CD14-positive monocyte (primary cell): Measurements from ENCODE around the gene CLDND2. TPM values are rescaled to one million over a fixed set of nuclear protein-coding genes. Genes with fewer than 3 reads are reported as not detected.
A peak's percentile ranks its signal among the peaks of the same experiment; 100 is the strongest.

ENCODE experiments used
- DNase-seq, 3 donors: peaks; one replicate each; pipeline ENCODE4 v3.0.0-alpha.2; 2011 to 2022
- H2AFZ ChIP-seq: 2 replicates; pipeline ENCODE4 v1.6.0; 2012; ENCODE audit warnings: mild to moderate bottlenecking, low read depth, low read length, inconsistent platforms; ENCODE audit not compliant: insufficient read depth, poor library complexity, severe bottlenecking
- H3K27ac ChIP-seq, 2 donors: 1 replicate in 1 of 2; 2 replicates in 1 of 2; pipeline ENCODE4 v1.5.1; 2012 to 2013; ENCODE audit warnings: low read length in 2 of 2, control low read depth in 1 of 2, inconsistent platforms in 1 of 2, low read depth in 1 of 2, mild to moderate bottlenecking in 1 of 2
- H3K27me3 ChIP-seq, 2 donors: one replicate each; pipeline versions ENCODE4 v1.6.0 to v1.6.1; 2011 to 2013; ENCODE audit warnings: low read length in 2 of 2; ENCODE audit not compliant: control insufficient read depth in 2 of 2, insufficient read depth in 2 of 2
- H3K36me3 ChIP-seq, 2 donors: replicated peaks in 1 of 2; 1 replicate in 1 of 2; 2 replicates in 1 of 2; pipeline versions ENCODE4 v1.5.1 to v1.6.1; 2012 to 2013; ENCODE audit warnings: low read length in 2 of 2, control low read depth in 1 of 2, inconsistent platforms in 1 of 2, mild to moderate bottlenecking in 1 of 2; ENCODE audit not compliant: insufficient read depth in 2 of 2, control insufficient read depth in 1 of 2
- H3K4me1 ChIP-seq, 2 donors: 1 replicate in 1 of 2; 2 replicates in 1 of 2; pipeline versions ENCODE4 v1.5.1 to v1.6.1; 2012 to 2013; ENCODE audit warnings: low read length in 2 of 2, control low read depth in 1 of 2, inconsistent platforms in 1 of 2, mild to moderate bottlenecking in 1 of 2, moderate library complexity in 1 of 2; ENCODE audit not compliant: insufficient read depth in 2 of 2, control insufficient read depth in 1 of 2
- H3K4me2 ChIP-seq: replicated peaks from 2 replicates; pipeline ENCODE3; 2012; ENCODE audit warnings: low read length, moderate library complexity, mild to moderate bottlenecking; ENCODE audit not compliant: poor library complexity, severe bottlenecking; ENCODE audit errors: extremely low read depth
- H3K4me3 ChIP-seq, 3 experiments: fragments of 200-600 bp in 1 of 3; sonication (generic) in 1 of 3; replicated peaks in 1 of 3; 1 replicate in 2 of 3; 2 replicates in 1 of 3; pipeline ENCODE4 v1.5.1; 2011 to 2013; ENCODE audit warnings: low read length in 3 of 3, mild to moderate bottlenecking in 3 of 3, control low read depth in 2 of 3, low read depth in 2 of 3, inconsistent platforms in 1 of 3, moderate library complexity in 1 of 3
- H3K79me2 ChIP-seq: 2 replicates; pipeline ENCODE4 v1.6.0; 2012; ENCODE audit warnings: mild to moderate bottlenecking, control low read depth, inconsistent platforms, low read length, moderate library complexity; ENCODE audit not compliant: insufficient read depth
- H3K9ac ChIP-seq: 2 replicates; pipeline ENCODE4 v1.6.0; 2017; ENCODE audit warnings: low read length, mild to moderate bottlenecking; ENCODE audit not compliant: insufficient read depth, poor library complexity, severe bottlenecking
- H3K9me3 ChIP-seq, 2 donors: replicated peaks in 1 of 2; 1 replicate in 1 of 2; 2 replicates in 1 of 2; pipeline versions ENCODE4 v1.5.1 to v1.6.1; 2012 to 2013; ENCODE audit warnings: low read length in 2 of 2, control low read depth in 1 of 2; ENCODE audit not compliant: control insufficient read depth in 1 of 2, insufficient read depth in 1 of 2
- H4K20me1 ChIP-seq: 2 replicates; pipeline ENCODE4 v1.6.0; 2012; ENCODE audit warnings: mild to moderate bottlenecking, low read length, control low read depth, moderate library complexity; ENCODE audit not compliant: insufficient read depth
- H3K27ac Mint-ChIP-seq, 7 donors: one replicate each; pipeline ENCODE4 v1.8.0; 2020; ENCODE audit warnings: mild to moderate bottlenecking in 7 of 7, mixed read lengths in 7 of 7, moderate library complexity in 6 of 7, inconsistent platforms in 2 of 7
- H3K27me3 Mint-ChIP-seq, 3 donors: one replicate each; pipeline ENCODE4 v1.8.0; 2021 to 2022; ENCODE audit warnings: low read depth in 3 of 3, mild to moderate bottlenecking in 3 of 3, mixed read lengths in 3 of 3, moderate library complexity in 3 of 3, inconsistent platforms in 1 of 3
- H3K36me3 Mint-ChIP-seq, 2 donors: one replicate each; pipeline ENCODE4 v1.8.0; 2020; ENCODE audit warnings: mixed read lengths in 2 of 2, inconsistent platforms in 1 of 2, mild to moderate bottlenecking in 1 of 2
- H3K4me1 Mint-ChIP-seq: one replicate; pipeline ENCODE4 v1.8.0; 2020; ENCODE audit warnings: mild to moderate bottlenecking, mixed read lengths
- H3K4me3 Mint-ChIP-seq, 2 donors: one replicate each; pipeline ENCODE4 v1.8.0; 2020; ENCODE audit warnings: mild to moderate bottlenecking in 2 of 2, mixed read lengths in 2 of 2, moderate library complexity in 1 of 2
- H3K9me3 Mint-ChIP-seq, 7 donors: one replicate each; pipeline ENCODE4 v1.8.0; 2020 to 2022; ENCODE audit warnings: mixed read lengths in 7 of 7, mild to moderate bottlenecking in 6 of 7, moderate library complexity in 6 of 7, inconsistent platforms in 2 of 7
- CTCF ChIP-seq: fragments of 200-600 bp; IDR thresholded peaks from one replicate; pipeline ENCODE4 v1.8.0; 2022; ENCODE audit warnings: antibody characterized with exemption, mild to moderate bottlenecking
- WGBS: methylation state at CpG from one replicate; pipeline ENCODE4 v1.1.5; 2013; ENCODE audit warnings: missing lambda C conversion rate; ENCODE audit not compliant: insufficient coverage; 5-methylcytosine and 5-hydroxymethylcytosine counted together
- intact Hi-C, 2 donors: fragments of 100-400 bp; cut with micrococcal nuclease; formaldehyde crosslinking; loops; one replicate each; pipeline versions ENCODE4 v1.15.0 to v1.15.1; 2023
- polyA plus RNA-seq, 3 donors: library from polyadenylated mRNA; depleted of rRNA in 1 of 3; unstranded in 2 of 3; stranded (reverse) in 1 of 3; fragments of 300-500 nt in 2 of 3; fragments of >200 nt in 1 of 3; fragmentation: Illumina TruSeq in 2 of 3; gene quantifications; 1 replicate in 2 of 3; 2 replicates in 1 of 3; pipeline ENCODE4 v1.2.3, GENCODE V29; 2012 to 2021

The CLDND2 gene
- polyA plus RNA-seq, 3 donors: 0.08 TPM; not detected in 2

GRCh38 chr19:51337861-51338562 is 30.8 kb downstream of the CLDND2 start:
- Mint-ChIP-seq H3K27me3 (peaks cover 22 to 25% (median 23%) of the 10 kb centered on the region in 3 donors), H3K4me3 (peak overlapping the region; percentile 89 to 97), H3K4me1 (peaks cover 18% of the 10 kb centered on the region), H3K27ac (peak overlapping the region in 1 of 7 donors; percentile 11), H3K36me3 (peaks cover 0 to 2% of the 10 kb centered on the region in 2 donors), H3K9me3 (peaks cover 0 to 4% (median 2%) of the 10 kb centered on the region in 7 donors)
- peaks cover 0 to 12% of the 10 kb centered on the region in 2 donors for H3K27me3 ChIP-seq
- H3K36me3 ChIP-seq: no peaks in the 10 kb centered on the region
- TF ChIP-seq CTCF: no peak
- no peaks in the 10 kb centered on the region for H3K79me2 ChIP-seq
- no peaks in the 10 kb centered on the region for H4K20me1 ChIP-seq
- no peak overlapping the region for H3K27ac ChIP-seq
- intact Hi-C loops: loop anchor here (2.0 to 5.0 kb wide), 3 partner anchors 99 to 319 kb away; no protein-coding TSS in a partner anchor
- peak overlapping the region; percentile 85 for H3K4me2 ChIP-seq
- H3K4me1 ChIP-seq: peaks cover 19 to 23% of the 10 kb centered on the region in 2 donors
- no peak for DNase-seq
- no peak overlapping the region for H2AFZ ChIP-seq
- peak overlapping the region in 1 of 3 experiments; percentile 86 for H3K4me3 ChIP-seq
- 95% methylated on average over 17 of the region's 19 CpGs for WGBS
- H3K9me3 ChIP-seq: no peaks in the 10 kb centered on the region
- no peak overlapping the region for H3K9ac ChIP-seq

GRCh38 chr19:51337141-51337860 is 31.5 kb downstream of the CLDND2 start:
- DNase-seq: no peak
- Histone ChIP-seq H3K4me2 (no peak overlapping the region), H3K9ac (no peak overlapping the region), H3K27ac (no peak overlapping the region), H3K79me2 (no peaks in the 10 kb centered on the region), H3K36me3 (no peaks in the 10 kb centered on the region), H3K4me3 (no peak overlapping the region), H3K27me3 (peaks cover 0 to 9% of the 10 kb centered on the region in 2 donors), H2AFZ (no peak overlapping the region), H4K20me1 (no peaks in the 10 kb centered on the region), H3K4me1 (peaks cover 19 to 23% of the 10 kb centered on the region in 2 donors), H3K9me3 (no peaks in the 10 kb centered on the region)
- Mint-ChIP-seq H3K36me3 (peaks cover 0 to 2% of the 10 kb centered on the region in 2 donors), H3K27ac (no peak overlapping the region), H3K27me3 (peaks cover 20% of the 10 kb centered on the region in 3 donors), H3K9me3 (peaks cover 0 to 4% (median 2%) of the 10 kb centered on the region in 7 donors), H3K4me1 (peaks cover 18% of the 10 kb centered on the region), H3K4me3 (no peak overlapping the region)
- WGBS: 97% methylated on average over 12 of the region's 13 CpGs
- intact Hi-C loops: loop anchor here (5.0 kb wide), 2 partner anchors 100 to 320 kb away; no protein-coding TSS in a partner anchor
- TF ChIP-seq CTCF: no peak
